ENCODE results near the gene METTL17. TPM values are rescaled to one million over a fixed set of nuclear protein-coding genes. Genes with fewer than 3 reads are reported as not detected.

The METTL17 gene
- polyA plus RNA-seq, 1 donor (not counting 4 experiments of a cell fraction or from before 2014, with no cell fraction given): 61.9 TPM

DNA sequence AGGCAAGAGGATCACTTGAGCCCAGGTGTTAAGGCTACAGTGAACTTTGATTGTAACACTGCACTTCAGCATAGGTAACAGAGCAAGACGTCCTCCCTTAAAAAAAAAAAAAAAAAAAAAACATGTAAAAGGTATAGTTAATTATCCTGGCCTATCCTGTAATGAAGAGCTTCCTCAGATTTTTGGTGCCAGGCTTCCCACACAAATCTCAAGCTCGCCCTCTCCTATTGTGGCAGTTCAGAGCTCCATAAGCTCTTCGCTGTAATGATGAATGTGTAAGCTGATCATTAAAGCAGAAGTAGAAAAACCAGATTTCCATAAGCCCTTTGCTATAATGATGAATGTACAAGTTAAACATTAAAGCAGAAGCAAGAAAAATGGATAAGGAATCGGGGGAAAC is 7.3 kb downstream of the METTL17 start:
- FAIRE-seq: no peak
- H2AFZ ChIP-seq (ENCODE audit: control insufficient read depth, low read length): no peak overlapping the region

GRCh38 chr14:20997564-20997963 is 7.8 kb downstream of the METTL17 start:
- Histone ChIP-seq H3K4me3 (ENCODE audit: control insufficient read depth in 2 of 3, extremely low read depth in 1 of 3, insufficient read depth in 2 of 3, low read depth in 1 of 3, low read length in 3 of 3) (no peak overlapping the region), H3K4me1 (ENCODE audit: control insufficient read depth, extremely low read depth, insufficient read depth, low read length) (peaks cover 17% of the 10 kb centered on the region), H3K36me3 (ENCODE audit: control insufficient read depth in 2 of 2, extremely low read depth in 1 of 2, insufficient read depth in 2 of 2, low read length in 2 of 2) (peaks cover 19 to 27% of the 10 kb centered on the region in 2 experiments), H3K79me2 (ENCODE audit: control insufficient read depth, insufficient read depth, low read length) (no peaks in the 10 kb centered on the region), H3K27ac (ENCODE audit: control insufficient read depth, insufficient read depth, low read length) (no peak overlapping the region), H4K20me1 (ENCODE audit: control insufficient read depth, extremely low read depth, insufficient read depth, low read length) (no peaks in the 10 kb centered on the region), H2AFZ (ENCODE audit: control insufficient read depth, low read length) (no peak overlapping the region), H3K9me3 (ENCODE audit: control insufficient read depth, low read depth, low read length) (no peaks in the 10 kb centered on the region), H3K27me3 (ENCODE audit: control insufficient read depth, extremely low read depth, insufficient read depth, low read length) (no peaks in the 10 kb centered on the region), H3K4me2 (ENCODE audit: control insufficient read depth, extremely low read depth, insufficient read depth, low read depth, low read length) (no peak overlapping the region), H3K9ac (ENCODE audit: control insufficient read depth, extremely low read depth, insufficient read depth, low read length) (no peak overlapping the region), H3K9me1 (ENCODE audit: control insufficient read depth, extremely low read depth, insufficient read depth, low read length) (no peaks in the 10 kb centered on the region)
- DNase-seq (ENCODE audit: low read depth, low spot score) (no peak), FAIRE-seq (no peak)
- dilution Hi-C loops (cut with MboI; ENCODE audit: extremely low pct_ligation_motif_present, low sequenced_read_pairs): no loop called here
- TF ChIP-seq CTCF (optimal IDR thresholded peaks at IDR 0.05 in 1 of 3, IDR thresholded peaks at IDR 0.05 in 1 of 3, conservative IDR thresholded peaks at IDR 0.05 in 1 of 3; ENCODE audit: extremely low read depth in 1 of 3, insufficient read depth in 2 of 3, low read length in 3 of 3): no peak
- TF ChIP-seq EZH2 (IDR thresholded peaks at IDR 0.05; ENCODE audit: low read length): no peak

More for the DNA sequence above, 7.3 kb downstream of the METTL17 start:
- peaks cover 17% of the 10 kb centered on the region for H3K4me1 ChIP-seq (ENCODE audit: control insufficient read depth, extremely low read depth, insufficient read depth, low read length)
- H3K36me3 ChIP-seq (ENCODE audit: control insufficient read depth in 2 of 2, extremely low read depth in 1 of 2, insufficient read depth in 2 of 2, low read length in 2 of 2): peaks cover 22 to 30% of the 10 kb centered on the region in 2 experiments
- no peak overlapping the region for H3K4me2 ChIP-seq (ENCODE audit: control insufficient read depth, extremely low read depth, insufficient read depth, low read depth, low read length)
- no peaks in the 10 kb centered on the region for H4K20me1 ChIP-seq (ENCODE audit: control insufficient read depth, extremely low read depth, insufficient read depth, low read length)
- no peaks in the 10 kb centered on the region for H3K9me1 ChIP-seq (ENCODE audit: control insufficient read depth, extremely low read depth, insufficient read depth, low read length)
- no peaks in the 10 kb centered on the region for H3K27me3 ChIP-seq (ENCODE audit: control insufficient read depth, extremely low read depth, insufficient read depth, low read length)
- H3K9ac ChIP-seq (ENCODE audit: control insufficient read depth, extremely low read depth, insufficient read depth, low read length): no peak overlapping the region
- DNase-seq (ENCODE audit: low read depth, low spot score): no peak
- TF ChIP-seq EZH2 (IDR thresholded peaks at IDR 0.05; ENCODE audit: low read length) (no peak), CTCF (optimal IDR thresholded peaks at IDR 0.05 in 1 of 3, IDR thresholded peaks at IDR 0.05 in 1 of 3, conservative IDR thresholded peaks at IDR 0.05 in 1 of 3; ENCODE audit: extremely low read depth in 1 of 3, insufficient read depth in 2 of 3, low read length in 3 of 3) (no peak)
- H3K27ac ChIP-seq (ENCODE audit: control insufficient read depth, insufficient read depth, low read length): no peak overlapping the region
- H3K4me3 ChIP-seq (ENCODE audit: control insufficient read depth in 2 of 3, extremely low read depth in 1 of 3, insufficient read depth in 2 of 3, low read depth in 1 of 3, low read length in 3 of 3): no peak overlapping the region
- dilution Hi-C loops (cut with MboI; ENCODE audit: extremely low pct_ligation_motif_present, low sequenced_read_pairs): no loop called here
- H3K79me2 ChIP-seq (ENCODE audit: control insufficient read depth, insufficient read depth, low read length): peaks cover 3% of the 10 kb centered on the region
- H3K9me3 ChIP-seq (ENCODE audit: control insufficient read depth, low read depth, low read length): no peaks in the 10 kb centered on the region

Measured in keratinocyte (primary cell).